ENCODE results near the gene FARSA.
"Not testable (repeated sequence)": the region's sequence is repeated elsewhere in the genome, so short reads cannot be mapped to it uniquely, and the experiment has no call there.

Gene FARSA

DNA sequence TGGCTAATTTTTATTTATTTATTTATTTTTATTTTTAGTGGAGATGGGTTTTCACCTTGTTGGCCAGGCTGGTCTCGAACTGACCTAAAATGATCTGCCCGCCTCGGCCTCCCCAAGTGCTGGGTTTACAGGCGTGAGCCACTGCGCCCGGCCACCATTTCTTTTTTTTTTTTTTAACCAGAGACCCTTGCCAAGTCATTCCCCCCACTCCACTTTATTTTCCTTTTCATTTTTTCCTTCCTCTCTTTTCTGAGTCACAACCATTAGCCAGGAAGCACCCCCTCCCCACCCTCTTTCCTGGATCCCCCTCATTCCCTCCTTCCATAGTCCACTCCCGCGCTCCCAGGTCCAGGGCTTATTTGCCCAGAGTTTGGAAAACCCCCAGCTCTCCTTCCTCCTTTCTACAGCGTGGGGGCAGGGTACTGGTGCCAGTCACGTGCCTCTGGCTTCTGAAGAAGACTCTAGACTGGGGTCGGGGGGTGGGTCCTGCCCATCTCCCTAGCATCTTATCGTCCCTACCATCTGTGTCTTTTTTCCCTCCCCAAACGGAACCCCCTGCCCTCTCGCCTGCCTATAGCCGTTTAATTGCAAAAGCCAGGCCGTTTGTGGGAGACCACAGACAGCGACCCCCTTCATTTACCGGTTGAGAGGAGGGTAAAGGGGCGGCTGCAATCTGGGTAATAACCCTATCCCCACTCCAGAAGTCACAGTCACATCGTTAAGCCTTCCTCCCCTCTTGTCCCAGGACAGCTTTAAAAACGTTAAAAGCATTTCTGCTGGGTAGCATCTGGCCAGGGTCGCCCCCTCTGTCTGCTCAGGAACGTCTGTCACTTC lies 3.8 kb upstream of the FARSA start:
- DNase-seq = no peak

DNA sequence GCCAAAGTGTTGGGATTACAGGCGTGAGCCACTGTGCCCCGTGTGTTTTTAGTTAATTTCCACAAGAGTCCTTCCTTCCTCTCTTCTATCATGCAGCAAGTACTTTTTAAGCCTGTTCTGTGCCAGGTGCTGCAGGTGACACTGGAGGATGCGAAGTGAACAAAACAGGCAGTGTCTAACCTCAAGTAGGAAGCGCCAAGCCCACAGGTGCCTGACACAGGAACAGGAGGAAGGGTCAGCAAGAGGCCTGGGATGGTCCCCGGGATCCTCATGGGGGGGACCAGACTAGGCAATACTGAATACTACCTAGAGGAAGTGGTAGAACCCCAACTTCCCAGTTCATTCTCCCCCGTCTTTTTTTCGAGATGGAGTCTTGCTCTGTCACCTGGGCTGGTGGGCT lies 3.1 kb upstream of the FARSA start:
- DNase-seq = no peak

DNA sequence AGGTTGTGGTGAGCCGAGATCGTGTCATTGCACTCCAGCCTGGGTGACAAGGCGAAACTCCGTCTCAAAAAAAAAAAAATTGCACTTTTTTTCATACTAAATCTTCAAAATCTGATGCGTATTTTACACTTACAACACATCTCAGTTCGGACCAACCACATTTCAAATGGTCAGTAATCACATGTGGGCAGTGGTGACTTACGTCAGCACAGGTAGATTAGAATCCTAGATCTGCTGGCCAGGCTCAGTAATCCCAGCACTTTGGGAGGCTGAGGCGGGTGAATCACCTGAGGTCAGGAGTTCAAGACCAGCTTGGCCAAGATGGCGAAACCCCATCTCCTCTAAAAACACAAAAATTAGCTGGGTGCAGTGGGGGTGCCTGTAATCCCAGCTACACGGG lies 1.6 kb upstream of the FARSA start:
- no peak for DNase-seq

DNA sequence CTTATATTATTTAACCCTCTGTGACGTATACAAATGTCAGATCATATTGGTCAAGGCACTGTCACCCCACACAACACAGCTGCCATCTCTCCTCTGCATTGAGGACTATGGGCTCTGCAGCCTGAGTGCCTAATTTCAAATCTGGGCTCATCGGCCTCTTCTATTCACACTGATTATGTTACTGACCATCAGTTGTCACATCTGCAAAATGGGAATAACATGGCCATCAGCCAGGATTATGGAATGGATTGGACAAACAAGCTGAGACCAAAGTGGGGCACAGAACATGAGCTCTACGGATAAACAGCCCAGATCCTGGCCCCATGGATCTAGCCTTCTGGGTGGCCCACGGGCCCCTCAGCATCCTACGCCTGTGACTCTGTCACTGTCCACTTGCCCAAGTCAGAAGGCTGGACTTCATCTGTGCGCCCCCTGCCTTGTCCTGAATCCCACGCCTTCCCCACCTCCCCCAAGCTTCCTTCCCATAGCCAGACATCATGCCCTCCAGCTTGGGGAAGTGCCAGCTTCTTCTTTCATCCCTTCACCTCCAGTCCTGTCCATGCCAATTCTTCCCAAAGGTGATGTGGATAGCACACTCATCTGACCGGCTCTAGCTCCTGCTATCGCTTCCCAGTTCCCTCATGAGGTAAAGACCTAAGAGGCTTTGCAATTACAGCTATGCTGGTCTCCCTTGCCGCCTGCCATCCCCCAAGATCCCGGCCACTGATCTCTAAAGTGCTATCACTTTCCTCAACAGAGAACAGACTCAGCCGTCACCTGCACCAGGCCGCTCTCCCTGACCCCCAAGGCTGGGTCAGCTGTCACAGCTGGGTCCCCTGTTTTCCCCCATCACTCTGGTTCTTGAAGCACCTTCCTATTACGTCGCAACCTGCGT lies 872 bp downstream of the FARSA start:
- DNase-seq = no peak

DNA sequence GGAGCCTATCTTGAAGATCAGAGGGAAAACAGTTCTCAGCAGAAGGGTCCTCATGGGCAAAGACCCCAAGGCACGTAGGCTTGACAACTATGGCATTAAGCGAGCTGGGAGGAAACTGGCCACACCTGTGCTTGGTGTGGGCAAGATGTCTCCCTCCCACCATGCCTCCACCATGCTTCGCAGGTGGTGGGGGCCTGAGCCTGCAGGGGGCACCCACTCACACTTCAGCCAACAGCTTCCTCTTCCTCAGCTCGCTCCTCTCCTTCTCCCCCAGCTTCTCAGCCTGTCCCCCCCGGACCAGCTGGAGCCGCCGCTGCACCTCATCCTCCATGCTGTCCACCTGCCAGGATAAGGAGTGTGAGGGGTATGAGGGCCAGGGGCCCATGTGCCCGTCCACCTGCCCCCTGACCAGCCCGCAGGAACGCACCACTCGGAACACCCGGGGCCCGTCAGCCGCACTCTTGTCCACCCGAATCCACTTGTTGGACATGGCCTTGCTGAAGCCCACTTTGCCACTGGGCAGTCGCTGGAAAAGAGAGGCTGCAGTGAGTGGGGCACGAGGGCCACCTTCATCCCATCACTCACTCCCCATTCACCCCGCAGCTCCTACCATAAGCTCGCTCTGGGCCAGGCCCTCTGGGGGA lies 3.4 kb downstream of the FARSA start:
- no peak for DNase-seq

DNA sequence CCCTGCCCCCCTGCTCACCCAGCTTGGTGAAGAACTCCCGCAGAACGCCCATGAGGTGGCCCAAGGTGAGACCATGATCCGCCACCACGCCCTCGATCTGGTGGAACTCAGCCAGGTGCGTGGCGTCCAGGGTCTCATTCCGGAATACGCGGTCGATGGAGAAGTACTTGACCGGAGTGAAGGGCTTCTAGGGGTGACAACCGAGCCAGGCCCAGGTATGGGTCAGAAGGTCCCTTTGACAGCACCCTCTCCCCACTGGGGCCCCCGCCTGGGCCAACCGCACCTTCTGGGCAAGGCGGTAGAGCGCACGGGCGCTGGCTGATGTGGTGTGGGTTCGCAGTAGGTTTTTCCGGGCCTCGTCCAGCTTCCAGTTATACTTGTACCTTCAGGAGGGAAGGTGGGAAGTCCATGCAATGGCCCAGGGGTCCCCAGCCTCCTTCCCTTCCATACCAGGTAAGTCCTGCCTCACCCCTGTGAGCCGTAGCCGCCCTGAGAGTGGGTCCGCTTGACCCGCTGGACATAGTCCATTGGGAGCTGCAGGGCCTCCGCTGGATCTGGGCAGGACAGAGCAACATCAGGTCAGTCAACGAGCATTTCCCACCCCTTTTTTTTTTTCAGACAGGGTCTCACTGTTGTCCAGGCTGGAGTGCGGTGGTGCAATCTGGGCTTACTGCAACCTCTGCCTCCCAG lies 8.7 kb downstream of the FARSA start:
- DNase-seq = no peak

DNA sequence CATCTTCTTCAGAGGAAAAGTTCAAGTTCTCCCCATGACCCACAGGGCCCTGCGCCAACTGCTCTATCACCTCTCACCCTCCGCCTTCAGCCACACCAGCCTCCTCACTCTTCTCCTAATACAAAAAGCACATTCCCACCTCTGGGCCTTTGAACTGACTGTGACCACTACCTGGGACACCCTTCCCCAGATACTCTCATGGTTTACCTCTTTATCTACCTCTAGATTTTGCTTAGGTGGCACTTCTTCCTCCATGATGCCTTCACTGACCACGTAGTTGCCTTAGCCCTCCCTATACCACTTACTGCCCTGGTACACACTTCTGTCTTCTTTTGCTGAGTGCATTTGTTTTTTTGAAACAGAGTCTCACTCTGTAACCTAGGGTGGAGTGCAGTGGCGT lies 10.6 kb downstream of the FARSA start:
- no peak for DNase-seq

DNA sequence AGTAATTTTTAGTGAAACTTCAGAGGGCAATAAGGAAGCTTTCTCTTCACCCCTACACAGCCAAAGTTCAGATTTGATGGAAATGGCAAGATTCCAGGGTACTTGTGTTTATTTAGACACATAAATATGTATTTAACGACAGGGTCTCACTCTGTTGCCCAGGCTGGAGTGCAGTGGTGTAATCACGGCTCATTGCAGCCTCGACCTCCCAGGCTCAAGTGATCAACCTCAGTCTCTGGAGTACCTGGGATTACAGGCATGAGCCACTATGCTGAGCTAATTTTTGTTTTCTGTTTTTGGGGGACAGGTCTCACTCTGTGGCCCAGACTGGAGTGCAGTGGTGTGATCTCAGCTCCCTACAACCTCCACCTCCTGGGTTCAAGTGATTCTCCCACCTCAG lies 12.5 kb downstream of the FARSA start:
- DNase-seq = no peak

DNA sequence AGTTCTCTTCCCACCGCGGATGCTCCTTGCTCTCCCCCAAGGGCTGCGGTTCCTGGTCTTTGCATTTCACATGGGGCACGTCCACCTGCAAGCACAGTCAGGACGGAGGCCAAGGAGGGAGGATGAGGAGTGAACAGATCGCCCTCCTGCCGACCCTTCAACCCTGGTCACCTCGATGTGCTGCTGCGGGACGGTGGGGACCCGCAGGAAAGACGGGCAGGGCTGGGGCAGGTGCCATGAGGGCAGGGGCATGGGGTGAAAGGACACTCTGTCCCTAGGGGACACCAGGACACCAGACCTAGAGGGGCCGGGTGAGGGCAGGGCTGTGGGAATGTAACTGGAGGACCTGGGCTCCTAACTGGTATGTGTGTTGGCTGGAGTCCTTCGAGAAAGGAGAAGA lies 15.3 kb downstream of the FARSA start:
- no peak for DNase-seq

DNA sequence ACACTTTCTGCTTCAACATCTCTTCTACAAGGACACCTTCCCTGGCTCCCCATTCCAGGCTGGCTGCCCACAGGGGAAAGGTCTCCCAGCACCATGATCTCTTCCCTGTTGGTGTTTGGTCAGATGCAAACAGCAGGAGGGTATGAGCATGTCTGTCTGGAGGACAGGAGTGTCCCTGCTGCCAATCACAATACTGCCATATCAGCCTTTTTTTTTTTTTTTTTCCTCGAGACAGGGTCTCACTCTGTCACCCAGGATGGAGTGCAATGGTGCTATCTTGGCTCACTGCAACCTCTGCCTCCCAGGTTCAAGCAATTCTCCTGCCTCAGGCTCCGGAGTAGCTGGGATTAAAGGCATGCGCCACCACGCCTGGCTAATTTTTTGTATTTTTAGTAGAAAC lies 17.7 kb downstream of the FARSA start:
- not testable (repeated sequence) for DNase-seq

DNA sequence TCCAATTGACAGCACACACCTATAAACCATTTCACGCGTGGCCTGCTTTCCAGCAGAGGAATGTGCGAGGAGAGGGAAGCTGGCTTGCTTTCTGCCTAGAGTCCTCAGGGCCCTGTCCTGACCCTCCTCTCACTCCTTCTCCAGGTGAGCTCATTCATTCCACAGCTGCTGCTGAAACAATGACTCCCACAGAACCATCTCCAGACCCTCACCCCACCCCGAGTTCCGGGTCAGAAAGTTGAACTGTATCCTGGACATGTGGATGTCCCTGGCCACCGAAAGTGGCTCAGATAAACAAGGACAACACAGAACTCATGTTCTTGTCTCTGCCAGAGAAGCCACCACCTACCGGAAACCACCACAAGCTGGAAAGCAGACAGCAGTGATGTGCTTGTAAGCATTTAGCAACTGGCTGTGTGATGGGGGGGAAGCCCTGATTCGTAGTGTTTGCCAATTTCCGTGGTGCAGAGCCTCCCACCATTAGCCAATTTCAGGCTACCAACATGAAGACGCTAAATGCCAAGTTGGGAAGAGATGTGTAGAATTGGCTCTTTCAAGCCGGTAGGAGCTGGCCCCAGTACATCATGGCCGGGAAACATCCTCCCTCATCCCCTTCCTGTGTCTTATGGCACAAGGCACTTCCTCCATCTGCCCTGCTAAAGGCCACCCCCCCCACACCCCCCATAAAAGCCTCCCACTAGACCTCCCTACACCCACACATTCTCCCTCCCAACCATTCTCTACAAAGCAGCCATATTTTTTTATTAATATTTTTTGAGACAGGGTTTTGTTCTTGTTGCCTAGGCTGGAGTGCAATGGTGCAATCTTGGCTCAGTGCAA lies 19.4 kb downstream of the FARSA start:
- no peak for DNase-seq

DNA sequence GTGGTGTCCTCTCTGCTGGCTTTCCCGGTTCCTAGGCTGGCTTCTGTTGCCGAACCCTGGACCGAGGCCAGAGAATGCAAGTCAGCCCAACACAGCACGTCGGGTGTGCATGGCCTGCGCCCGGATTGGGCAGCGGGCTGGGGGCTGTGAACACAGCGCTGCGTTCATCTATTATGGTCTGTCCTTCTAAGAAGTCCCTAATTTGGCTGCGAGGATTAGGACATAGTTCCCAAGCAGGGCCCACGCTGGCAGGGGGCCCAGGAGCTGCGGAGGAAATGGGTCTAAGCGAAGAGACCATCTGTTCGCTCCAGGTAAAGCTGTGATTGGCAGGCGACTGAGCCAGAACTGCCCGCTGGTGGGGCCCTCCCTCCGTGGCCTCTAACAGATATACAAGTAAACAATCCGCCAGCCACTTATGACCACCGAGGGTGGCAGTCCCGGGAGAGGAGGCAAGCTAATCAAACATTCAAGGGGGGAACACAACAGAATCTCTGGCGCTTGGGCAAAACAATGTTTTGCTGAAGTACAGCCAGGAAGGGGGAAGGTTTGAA lies 20.4 kb downstream of the FARSA start:
- DNase-seq = no peak

DNA sequence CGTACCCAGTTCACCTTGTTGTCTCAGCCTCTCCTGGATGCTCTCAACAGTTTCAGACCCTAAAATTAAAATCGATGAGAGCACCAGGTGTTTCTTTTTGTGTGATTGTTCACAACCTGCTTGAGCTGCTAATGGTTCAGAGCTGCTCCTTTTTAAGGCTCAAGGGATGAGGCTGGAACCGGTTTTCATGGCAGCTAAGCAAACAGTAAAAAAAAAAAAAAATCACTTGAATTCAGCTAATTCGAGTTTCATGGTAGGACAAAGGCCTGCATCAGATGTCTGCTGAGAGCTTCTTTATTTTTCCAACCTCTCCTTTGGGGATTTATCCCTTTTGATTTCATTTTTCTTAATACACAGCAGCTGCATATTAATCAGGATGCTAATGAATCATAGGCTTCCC lies 20.9 kb downstream of the FARSA start:
- no peak for DNase-seq

DNA sequence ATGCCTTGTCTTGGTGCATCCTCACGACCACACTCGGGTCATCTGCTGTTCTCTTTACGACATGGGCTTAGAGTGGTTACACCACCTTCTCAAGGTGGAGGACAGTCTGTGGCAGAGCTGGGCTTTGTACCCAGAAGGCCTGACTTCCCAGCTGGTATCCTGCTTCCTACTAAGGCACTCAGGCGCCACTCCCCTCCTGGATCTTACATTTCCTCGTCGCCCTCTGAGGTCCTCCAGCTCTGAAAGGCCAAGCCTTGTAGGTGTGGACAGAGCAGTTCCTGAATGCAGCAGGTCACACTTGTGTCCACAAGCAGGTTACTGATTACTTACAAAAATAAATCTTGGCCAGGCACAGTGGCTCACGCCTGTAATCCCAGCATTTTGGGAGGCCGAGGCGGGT lies 26.3 kb downstream of the FARSA start:
- no peak for DNase-seq

DNA sequence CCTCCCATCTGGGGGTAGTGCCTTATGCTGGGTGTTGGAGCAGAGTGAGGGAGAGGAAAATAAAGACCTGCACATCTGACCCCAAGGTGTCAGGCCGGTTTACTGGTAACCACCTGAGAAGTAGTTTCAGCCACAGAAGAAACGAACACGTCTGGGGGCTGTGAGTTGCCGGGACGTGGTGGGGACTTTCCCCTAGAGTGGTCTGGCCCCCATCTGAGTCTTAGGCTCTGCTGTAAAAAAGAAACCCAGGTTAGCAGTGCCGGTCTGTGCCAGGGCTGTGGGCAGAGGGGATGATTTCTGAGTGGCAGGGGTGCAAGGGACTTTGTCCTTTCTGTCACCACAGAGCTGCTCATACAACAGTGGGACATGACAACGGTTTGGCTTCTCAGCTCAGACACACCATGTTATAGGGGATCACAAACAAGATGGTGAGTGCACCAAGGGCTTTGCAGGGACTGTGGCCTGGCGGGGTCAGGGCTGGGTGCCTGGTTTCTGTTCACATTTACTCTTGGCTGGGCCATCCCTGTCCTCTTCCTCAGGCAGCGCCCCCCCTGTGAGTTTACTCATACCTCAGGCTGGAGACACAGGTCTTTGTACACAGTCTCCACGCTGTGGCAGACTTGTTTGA lies 33.5 kb downstream of the FARSA start:
- no peak for DNase-seq

DNA sequence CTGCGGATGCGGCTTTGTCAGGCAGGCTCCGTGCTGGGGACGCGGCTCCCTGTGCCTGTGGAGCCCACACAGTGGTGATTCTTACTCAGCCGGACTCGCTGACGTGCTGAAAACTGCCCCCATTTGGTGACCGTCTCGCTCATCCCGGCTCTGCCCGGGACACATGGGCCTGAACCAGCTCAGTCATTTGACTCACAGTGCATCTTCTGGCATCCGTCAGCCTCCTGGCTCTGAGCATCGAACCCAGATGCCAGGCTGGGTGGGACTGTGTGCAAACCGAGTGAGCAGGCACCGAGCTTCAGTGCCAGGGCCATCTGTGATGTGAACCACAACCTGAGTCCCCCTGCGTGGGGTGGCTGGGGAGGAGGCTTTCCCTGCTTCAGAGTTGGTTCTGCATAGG lies 37.1 kb downstream of the FARSA start:
- no peak for DNase-seq

DNA sequence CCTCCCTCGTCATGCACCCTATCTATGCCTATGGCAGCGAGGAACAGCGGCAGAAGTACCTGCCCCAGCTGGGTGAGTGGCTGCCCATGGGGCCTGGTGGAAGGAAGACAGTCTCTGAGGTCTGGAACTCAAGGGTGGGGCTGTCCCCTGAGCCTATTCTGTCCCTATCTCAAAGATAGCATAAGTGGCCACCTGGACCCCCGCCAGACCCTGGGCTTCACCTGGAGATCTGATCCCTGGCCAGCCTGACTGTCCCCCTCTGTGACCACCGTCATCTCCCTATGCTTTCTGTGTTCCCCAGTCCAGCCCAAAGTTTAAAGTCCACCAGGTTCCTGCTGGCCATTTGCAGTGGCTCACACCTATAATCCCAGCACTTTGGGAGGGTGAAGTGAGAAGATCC lies 39.9 kb downstream of the FARSA start:
- DNase-seq = no peak

DNA sequence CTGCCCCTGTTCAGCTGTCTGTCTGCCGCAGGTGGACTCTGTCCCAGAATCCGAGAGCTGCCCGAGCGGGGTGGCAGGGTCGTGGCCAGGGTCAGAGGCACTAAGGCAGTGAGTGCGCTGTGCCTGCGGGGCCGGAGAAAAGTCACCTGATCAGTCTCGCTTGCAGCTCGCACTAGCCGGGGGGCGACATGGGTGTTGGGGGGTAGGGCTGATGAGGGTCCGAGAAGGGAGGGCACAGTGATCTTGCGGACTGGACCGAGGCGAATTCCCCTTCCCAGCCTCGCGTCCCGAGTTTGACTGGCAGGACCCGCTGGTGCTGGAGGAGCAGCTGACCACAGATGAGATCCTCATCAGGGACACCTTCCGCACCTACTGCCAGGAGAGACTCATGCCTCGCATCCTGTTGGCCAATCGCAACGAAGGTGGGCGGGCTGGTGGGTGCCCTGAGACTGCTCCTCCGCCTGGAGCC lies 41.9 kb downstream of the FARSA start:
- no peak for DNase-seq

DNA sequence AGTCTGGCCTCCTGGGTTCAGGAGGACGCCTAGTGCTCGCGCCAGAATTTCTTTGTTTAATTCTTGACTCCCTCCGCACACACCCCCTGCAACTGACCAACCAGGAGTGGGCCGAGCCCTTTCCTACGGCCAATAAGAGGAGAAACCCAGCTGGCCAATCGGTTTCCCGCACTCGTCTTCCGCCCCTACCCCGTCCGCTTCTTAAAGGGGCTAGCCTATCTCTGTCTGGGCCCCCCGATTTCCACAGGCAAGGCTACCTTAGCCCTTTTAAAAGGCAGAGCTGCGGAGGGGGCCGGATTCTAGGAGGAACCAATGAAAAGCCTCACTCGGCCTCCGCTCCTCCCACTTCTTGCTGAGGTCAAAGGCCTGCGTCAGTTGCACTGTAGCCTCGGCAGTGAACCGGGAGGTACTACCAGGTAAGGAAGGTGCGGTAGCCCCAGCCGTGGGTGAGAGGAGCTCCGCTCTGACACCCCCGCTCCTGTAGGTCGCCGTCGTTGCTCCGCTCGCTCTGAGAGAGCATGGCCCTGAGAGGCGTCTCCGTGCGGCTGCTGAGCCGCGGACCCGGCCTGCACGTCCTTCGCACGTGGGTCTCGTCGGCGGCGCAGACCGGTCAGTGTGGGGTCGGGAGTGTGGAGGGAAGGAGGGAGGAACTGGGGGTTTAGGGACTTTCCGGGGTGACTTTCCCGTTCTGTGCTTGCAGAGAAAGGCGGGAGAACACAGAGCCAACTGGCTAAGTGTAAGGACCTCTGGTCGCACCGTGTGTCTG lies 42.5 kb downstream of the FARSA start, which contains the start of gene GCDH:
Gene GCDH (plus strand): TSS at position 374 of the 766 bp plus-strand sequence. CDS start 145 bp downstream, at position 519.
- DNase-seq = peak; percentile 94

DNA sequence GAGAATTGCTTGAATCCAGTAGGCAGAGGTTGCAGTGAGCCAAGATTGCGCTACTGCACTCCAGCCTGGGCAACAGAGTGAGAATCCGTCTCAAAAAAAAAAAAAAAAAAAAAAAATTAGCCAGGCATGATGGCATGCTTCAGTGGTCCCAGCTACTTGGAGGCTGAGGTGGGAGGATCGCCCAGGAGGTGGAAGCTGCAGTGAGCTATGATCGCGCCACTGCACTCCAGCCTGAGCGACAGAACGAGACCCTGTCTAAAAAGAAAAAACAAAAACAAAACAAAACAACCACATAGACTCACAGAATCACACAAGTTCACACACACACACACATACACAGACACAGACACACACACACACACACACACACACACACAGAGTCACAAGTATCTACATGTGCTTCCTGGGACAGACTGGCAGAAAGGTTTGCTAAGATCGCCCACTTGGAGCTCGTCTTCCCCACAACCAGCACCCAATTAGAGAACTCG lies 43.2 kb downstream of the FARSA start:
- not testable (repeated sequence) for DNase-seq
